IPS DF 4.7 (cell line): Measurements from ENCODE around the gene TEX28.
"Not testable (repeated sequence)": the region's sequence is repeated elsewhere in the genome, so short reads cannot be mapped to it uniquely, and the experiment has no call there.

ENCODE experiments used
- DNase-seq: peaks from one replicate; pipeline ENCODE4 v3.0.0-alpha.2; 2013; ENCODE audit warnings: low spot score; ENCODE audit errors: extremely low read depth

Gene TEX28

GRCh38 chrX:154310616-154311536 lies 16.0 kb upstream of the TEX28 start:
- no peak for DNase-seq

GRCh38 chrX:154309041-154309775 lies 14.3 kb upstream of the TEX28 start:
- DNase-seq = no peak

GRCh38 chrX:154308108-154308946 lies 13.4 kb upstream of the TEX28 start:
- peak; percentile 7 for DNase-seq

GRCh38 chrX:154307202-154307601 lies 12.3 kb upstream of the TEX28 start:
- DNase-seq = no peak

GRCh38 chrX:154305541-154306205 lies 10.7 kb upstream of the TEX28 start:
- no peak for DNase-seq

- no peak for DNase-seq
Measured at GRCh38 chrX:154304846-154305245, 9.9 kb upstream of the TEX28 start.

DNA sequence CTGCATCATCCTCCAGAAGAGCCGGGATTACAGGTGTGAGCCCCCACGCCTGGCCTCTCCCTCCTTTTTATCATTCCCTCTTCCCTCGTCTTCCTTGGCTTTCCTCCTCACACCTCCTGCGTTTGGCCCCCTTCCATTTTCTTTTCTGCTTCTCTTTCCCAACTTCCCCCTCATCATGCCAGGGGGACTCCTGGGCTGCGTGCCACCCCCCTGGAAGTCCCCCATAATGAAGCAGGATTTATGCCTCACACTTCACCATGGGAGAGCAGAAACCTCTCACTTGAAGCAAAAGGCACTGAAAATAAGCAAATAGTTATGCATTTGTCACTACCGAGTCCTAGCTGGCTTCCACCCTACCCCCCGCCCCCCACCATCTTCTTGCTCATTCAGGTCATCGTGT lies 8.6 kb upstream of the TEX28 start:
- DNase-seq = no peak

DNA sequence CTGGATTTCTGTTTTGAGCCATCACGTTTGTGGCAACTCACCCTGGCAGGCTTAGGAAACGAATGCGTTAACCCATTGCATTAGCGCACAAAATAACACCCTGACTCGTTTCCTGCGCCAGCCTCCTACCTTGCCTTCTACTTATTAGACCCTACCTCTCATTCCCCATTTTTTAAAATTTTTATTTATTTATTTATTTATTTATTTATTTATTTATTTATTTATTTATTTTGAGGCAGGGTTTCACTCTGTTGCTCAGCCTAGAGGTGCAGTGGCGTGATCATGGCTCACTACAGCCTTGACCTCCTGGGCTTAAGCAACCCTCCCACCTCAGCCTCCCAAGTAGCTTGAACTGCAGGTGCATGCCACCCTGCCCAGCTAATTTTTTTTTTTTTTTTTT lies 8.1 kb upstream of the TEX28 start:
- not testable (repeated sequence) for DNase-seq

DNA sequence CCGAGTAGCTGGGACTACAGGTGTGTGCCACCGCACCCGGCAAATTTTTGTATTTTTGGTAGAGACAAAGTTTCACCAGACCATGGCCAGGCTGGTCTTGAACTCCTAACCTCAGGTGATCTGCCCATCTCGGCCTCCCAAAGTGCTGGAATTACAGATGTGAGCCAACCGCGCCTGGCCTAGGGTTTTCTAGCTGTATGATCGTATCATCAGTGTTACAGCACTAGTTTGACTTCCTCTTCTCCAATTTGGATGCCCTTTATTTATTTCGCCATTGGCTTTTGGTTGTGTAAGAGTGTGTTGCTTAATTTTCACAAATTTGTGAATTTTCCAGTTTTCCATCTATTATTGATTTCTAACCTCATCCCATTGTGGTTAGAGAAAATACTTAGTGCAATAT lies 5.9 kb upstream of the TEX28 start:
- no peak for DNase-seq

- DNase-seq = no peak
Measured at GRCh38 chrX:154298312-154298711, 3.4 kb upstream of the TEX28 start.

DNA sequence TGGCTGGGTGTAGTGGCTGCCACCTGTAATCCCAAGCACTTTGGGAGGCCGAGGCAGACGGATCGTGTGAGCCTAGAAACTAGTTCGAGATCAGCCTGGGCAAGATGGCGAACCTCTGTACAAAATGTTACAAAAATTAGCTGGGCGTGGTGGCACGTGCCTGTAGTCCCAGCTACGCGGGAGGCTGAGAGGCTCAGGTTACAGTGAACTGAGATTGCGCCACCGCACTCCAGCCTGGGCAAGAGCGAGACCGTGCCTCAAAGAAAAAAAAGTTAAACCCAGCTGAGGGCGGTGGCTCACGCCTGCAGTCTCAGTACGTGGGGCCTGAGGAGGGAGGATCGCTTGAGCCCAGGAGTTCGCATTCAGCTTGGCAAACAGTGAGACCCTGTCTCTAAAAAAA lies 1.8 kb upstream of the TEX28 start:
- DNase-seq = no peak

- no peak for DNase-seq
Measured at GRCh38 chrX:154295664-154296310, 863 bp upstream of the TEX28 start, which contains the start of gene TKTL1. TKTL1 (plus strand) TSS chrX:154295795; CDS start chrX:154295860, 65 bp downstream.

- DNase-seq = not testable (repeated sequence)
Measured at GRCh38 chrX:154286406-154286805, 8.5 kb downstream of the TEX28 start.

DNA sequence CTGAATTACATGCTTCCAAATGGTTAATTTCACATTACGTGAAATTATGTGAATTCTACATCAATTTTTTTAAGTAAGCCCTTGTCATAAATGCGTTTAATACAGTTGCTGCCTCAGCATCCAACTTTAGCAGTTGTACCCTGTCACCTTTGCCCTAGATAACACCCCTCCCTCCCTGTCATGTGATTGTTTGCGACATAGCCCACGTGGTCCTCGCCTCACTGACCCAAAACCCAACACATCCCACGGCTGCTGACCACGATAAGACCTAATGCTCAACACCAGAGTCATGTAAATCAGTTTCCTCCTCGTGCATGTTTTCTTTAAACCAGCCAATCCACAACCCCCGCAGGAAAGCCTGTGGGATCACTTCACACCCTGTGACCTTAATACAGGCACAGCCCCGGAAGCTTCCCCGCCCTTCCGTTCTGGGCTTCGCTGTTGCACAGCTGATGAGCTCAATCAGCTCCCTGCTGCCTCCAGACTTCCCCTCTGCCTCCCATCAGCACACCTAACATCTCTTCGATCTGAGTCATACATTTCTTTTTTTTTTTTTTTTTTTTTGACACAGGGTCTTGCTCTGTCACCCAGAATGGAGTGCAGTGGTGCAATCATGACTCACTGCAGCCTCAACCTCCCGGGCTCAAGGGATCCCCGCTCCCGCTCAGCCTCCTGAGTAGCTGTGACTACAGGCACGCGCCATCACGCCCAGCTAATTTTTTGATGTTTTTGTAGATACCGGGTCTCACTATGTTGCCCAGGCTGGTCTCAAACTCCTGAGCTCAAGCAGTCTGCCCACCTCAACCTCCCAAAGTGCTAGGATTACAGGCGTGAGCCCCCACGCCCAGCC lies 10.2 kb downstream of the TEX28 start:
- not testable (repeated sequence) for DNase-seq

DNA sequence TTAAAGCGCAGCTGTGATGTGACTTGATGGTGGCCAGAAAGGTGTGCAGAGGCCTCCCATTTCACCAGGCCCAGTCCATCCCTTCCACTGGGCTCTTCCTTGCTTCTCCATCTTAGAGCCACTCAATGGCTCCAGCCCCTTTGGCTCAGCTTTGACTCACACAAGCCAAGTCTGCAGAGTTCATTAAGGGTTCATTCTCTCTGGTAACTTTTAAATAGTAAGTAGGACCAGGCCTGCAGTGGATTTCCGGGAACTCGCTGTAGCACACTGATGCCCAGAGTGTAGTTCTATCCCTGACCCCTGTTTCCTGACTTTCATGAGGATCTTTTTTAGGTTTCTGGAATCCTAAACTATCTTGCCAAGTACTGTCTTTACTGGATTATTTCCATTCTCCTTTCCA lies 25.7 kb downstream of the TEX28 start:
- not testable (repeated sequence) for DNase-seq

GRCh38 chrX:154263072-154263471 lies 31.9 kb downstream of the TEX28 start:
- not testable (repeated sequence) for DNase-seq

GRCh38 chrX:154258711-154259110 lies 36.2 kb downstream of the TEX28 start:
- not testable (repeated sequence) for DNase-seq

GRCh38 chrX:154257282-154257681 lies 37.6 kb downstream of the TEX28 start, which contains the start of gene OPN1MW3:
OPN1MW3 (plus strand) TSS chrX:154257582; CDS start chrX:154257620, 38 bp downstream.
- not testable (repeated sequence) for DNase-seq

DNA sequence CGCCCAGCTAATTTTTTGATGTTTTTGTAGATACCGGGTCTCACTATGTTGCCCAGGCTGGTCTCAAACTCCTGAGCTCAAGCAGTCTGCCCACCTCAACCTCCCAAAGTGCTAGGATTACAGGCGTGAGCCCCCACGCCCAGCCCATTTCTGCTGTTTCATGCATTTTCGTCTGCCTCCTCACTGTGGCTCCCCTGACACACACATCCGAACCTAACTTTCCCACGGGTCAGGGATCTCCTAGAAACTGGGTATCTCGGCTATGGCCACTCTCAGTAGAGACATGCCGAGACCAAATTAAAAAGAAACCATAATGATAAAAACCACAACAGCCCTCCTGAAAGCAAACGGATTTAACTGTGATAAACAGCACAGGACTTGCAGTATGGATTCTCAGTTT lies 46.8 kb downstream of the TEX28 start:
- DNase-seq = not testable (repeated sequence)
